GM19463 (cell line): ENCODE data around the gene CANX.
"Not testable (repeated sequence)": the region's sequence is repeated elsewhere in the genome, so short reads cannot be mapped to it uniquely, and the experiment has no call there.

ENCODE experiments used
- ATAC-seq: cut with Tn5 transposase; IDR thresholded peaks from one replicate; pipeline ENCODE4 v1.9.1; 2021; ENCODE audit warnings: mild to moderate bottlenecking, moderate library complexity; ENCODE audit not compliant: unreplicated experiment

CANX gene

GRCh38 chr5:179698935-179699615, at the start of gene CANX:
CANX (plus strand) TSS chr5:179698967; CDS start chr5:179705682, 6,715 bp downstream.
- peak; percentile 0 for ATAC-seq

- not testable (repeated sequence) for ATAC-seq
These were observed 49.5 kb upstream of the CANX start for GRCh38 chr5:179649166-179649703.

GRCh38 chr5:179650245-179650644, 48.5 kb upstream of the CANX start:
- ATAC-seq, result not testable (repeated sequence)

GRCh38 chr5:179653135-179653534, 45.6 kb upstream of the CANX start:
- not testable (repeated sequence) for ATAC-seq

GRCh38 chr5:179657302-179658178, 41.2 kb upstream of the CANX start:
- ATAC-seq, result peak; percentile 90

GRCh38 chr5:179658179-179658856, 40.4 kb upstream of the CANX start:
- peak; percentile 61 for ATAC-seq

GRCh38 chr5:179661647-179662046, 37.1 kb upstream of the CANX start:
- not testable (repeated sequence) for ATAC-seq

GRCh38 chr5:179668391-179668790, 30.4 kb upstream of the CANX start:
- ATAC-seq, result peak; percentile 56

- peak; percentile 88 for ATAC-seq
These were observed 20.3 kb upstream of the CANX start for GRCh38 chr5:179678223-179679013.

GRCh38 chr5:179679014-179679674, 19.6 kb upstream of the CANX start:
- ATAC-seq, result peak; percentile 51

GRCh38 chr5:179680014-179680779, 18.6 kb upstream of the CANX start:
- no peak for ATAC-seq

- ATAC-seq, result no peak
These were observed 17.9 kb upstream of the CANX start, which contains the start of gene CBY3 for GRCh38 chr5:179680780-179681401. CBY3 (minus strand) TSS chr5:179681034; CDS start chr5:179680918, 116 bp downstream.

GRCh38 chr5:179689212-179689611, 9.6 kb upstream of the CANX start:
- not testable (repeated sequence) for ATAC-seq

GRCh38 chr5:179694561-179694960, 4.2 kb upstream of the CANX start:
- ATAC-seq, result no peak

- no peak for ATAC-seq
These were observed 2.2 kb upstream of the CANX start for GRCh38 chr5:179696603-179697002.

- ATAC-seq, result no peak
These were observed 1.7 kb upstream of the CANX start for GRCh38 chr5:179697108-179697507.

- ATAC-seq, result not testable (repeated sequence)
These were observed 1.2 kb upstream of the CANX start for GRCh38 chr5:179697543-179697942.
